Vagina (tissue), 2 donors: ENCODE measurements around the gene PRELID3B.

Experiments used
- CTCF ChIP-seq, 3 experiments: fragments of 450-650 bp in 2 of 3; fragments of 200-600 bp in 1 of 3; sonication (generic) in 1 of 3; IDR thresholded peaks; one replicate each; pipeline ENCODE4 v1.5.1; 2017 to 2019; ENCODE audit warnings: antibody characterized with exemption in 3 of 3, mild to moderate bottlenecking in 2 of 3, moderate library complexity in 2 of 3
- POLR2A ChIP-seq, 2 donors: fragments of 450-650 bp; IDR thresholded peaks; one replicate each; pipeline ENCODE4 v1.6.1; 2017; ENCODE audit warnings: antibody characterized with exemption in 2 of 2, mild to moderate bottlenecking in 2 of 2, moderate library complexity in 2 of 2

- TF ChIP-seq POLR2A (IDR thresholded peaks at IDR 0.05): no peak
- no peak for TF ChIP-seq CTCF (IDR thresholded peaks at IDR 0.05)
These were observed 46.4 kb downstream of the PRELID3B start for GRCh38 chr20:58996226-58996611.
